HG03039 (cell line): ENCODE results near the gene R3HDM4.

Experiments used
- ATAC-seq: cut with Tn5 transposase; IDR thresholded peaks from one replicate; pipeline ENCODE4 v1.9.1; 2021; ENCODE audit warnings: mild to moderate bottlenecking, moderate library complexity; ENCODE audit not compliant: unreplicated experiment

R3HDM4 gene

GRCh38 chr19:917323-918151 lies 4.5 kb upstream of the R3HDM4 start, which contains the start of gene KISS1R:
KISS1R (plus strand) TSS chr19:917333; CDS start chr19:917503, 170 bp downstream.
- ATAC-seq: no peak

- no peak for ATAC-seq
These were observed 3.8 kb upstream of the R3HDM4 start for GRCh38 chr19:916645-917322.

GRCh38 chr19:912181-913079 lies 589 bp downstream of the R3HDM4 start:
- no peak for ATAC-seq

- ATAC-seq: no peak
These were observed 1.6 kb downstream of the R3HDM4 start for GRCh38 chr19:911197-912033.

- no peak for ATAC-seq
These were observed 5.7 kb downstream of the R3HDM4 start for GRCh38 chr19:907183-907853.

- ATAC-seq: no peak
These were observed 6.5 kb downstream of the R3HDM4 start for GRCh38 chr19:906480-906879.

GRCh38 chr19:904545-904944 lies 8.5 kb downstream of the R3HDM4 start:
- ATAC-seq: no peak

- ATAC-seq: no peak
These were observed 9.7 kb downstream of the R3HDM4 start for GRCh38 chr19:903266-903797.

- no peak for ATAC-seq
These were observed 10.4 kb downstream of the R3HDM4 start for GRCh38 chr19:902446-903226.

GRCh38 chr19:902093-902370 lies 11.0 kb downstream of the R3HDM4 start:
- no peak for ATAC-seq

GRCh38 chr19:901216-902092 lies 11.6 kb downstream of the R3HDM4 start:
- no peak for ATAC-seq

- no peak for ATAC-seq
These were observed 12.5 kb downstream of the R3HDM4 start for GRCh38 chr19:900302-901111.

- no peak for ATAC-seq
These were observed 13.0 kb downstream of the R3HDM4 start for GRCh38 chr19:900043-900301.

- ATAC-seq: no peak
These were observed 13.5 kb downstream of the R3HDM4 start for GRCh38 chr19:899336-900042.

GRCh38 chr19:898663-899062 lies 14.4 kb downstream of the R3HDM4 start:
- ATAC-seq: no peak

- ATAC-seq: no peak
These were observed 15.5 kb downstream of the R3HDM4 start for GRCh38 chr19:897442-898039.
